Frontal cortex (tissue), 4 donors: ENCODE data around the gene NAPA. TPM values are rescaled to one million over a fixed set of nuclear protein-coding genes. Genes with fewer than 3 reads are reported as not detected.
A peak's percentile ranks its signal among the peaks of the same experiment; 100 is the strongest.

Experiments used
- DNase-seq, 2 donors: peaks; one replicate each; pipeline ENCODE4 v3.0.0; 2012; ENCODE audit warnings: low spot score in 2 of 2
- FAIRE-seq: peaks from 2 replicates; lab custom pipeline; 2012; peaks lifted over from hg19 to GRCh38; lab: Jason Lieb, UNC
- total RNA-seq: library from RNA; depleted of rRNA; stranded (reverse); fragments of >200 nt; gene quantifications from one replicate; pipeline ENCODE4 v1.2.3, GENCODE V29; 2014
- donor health status: control.
- donor health status: control.
- donor health status: control.

The NAPA gene
- total RNA-seq, 1 donor from 2014 or later = 43.2 TPM

- FAIRE-seq (no peak), DNase-seq (no peak)
Observed at GRCh38 chr19:47469363-47469700, 45.5 kb downstream of the NAPA start.

GRCh38 chr19:47467914-47468313 is 46.9 kb downstream of the NAPA start:
- FAIRE-seq = no peak
- DNase-seq = no peak

GRCh38 chr19:47465957-47466356 is 48.9 kb downstream of the NAPA start:
- no peak for FAIRE-seq
- DNase-seq = no peak

- DNase-seq = no peak
- no peak for FAIRE-seq
Observed at GRCh38 chr19:47464675-47465419, 50.0 kb downstream of the NAPA start.

- FAIRE-seq = no peak
Observed at GRCh38 chr19:47461876-47462275, 53.0 kb downstream of the NAPA start.

GRCh38 chr19:47459477-47459876 is 55.4 kb downstream of the NAPA start:
- no peak for DNase-seq
- no peak for FAIRE-seq

More at GRCh38 chr19:47461876-47462275, 53.0 kb downstream of the NAPA start:
- no peak for DNase-seq

GRCh38 chr19:47458672-47459071 is 56.2 kb downstream of the NAPA start:
- FAIRE-seq (no peak), DNase-seq (no peak)

GRCh38 chr19:47456721-47457474 is 58.0 kb downstream of the NAPA start:
- FAIRE-seq (no peak), DNase-seq (no peak)

GRCh38 chr19:47450478-47450877 is 64.4 kb downstream of the NAPA start:
- DNase-seq = no peak
- FAIRE-seq = no peak

- FAIRE-seq (no peak), DNase-seq (no peak)
Observed at GRCh38 chr19:47448360-47448727, 66.5 kb downstream of the NAPA start.

- DNase-seq (peak; percentile 53 to 74), FAIRE-seq (no peak)
Observed at GRCh38 chr19:47447470-47448359, 67.1 kb downstream of the NAPA start.

GRCh38 chr19:47446534-47447469 is 68.1 kb downstream of the NAPA start:
- FAIRE-seq (no peak), DNase-seq (no peak)

- FAIRE-seq = no peak
- peak in 1 of 2 donors; percentile 66 for DNase-seq
Observed at GRCh38 chr19:47445937-47446402, 68.9 kb downstream of the NAPA start.

GRCh38 chr19:47445527-47445926 is 69.3 kb downstream of the NAPA start:
- DNase-seq = no peak
- no peak for FAIRE-seq

- DNase-seq (no peak), FAIRE-seq (no peak)
Observed at GRCh38 chr19:47444388-47444821, 70.5 kb downstream of the NAPA start.

GRCh38 chr19:47443331-47443730 is 71.5 kb downstream of the NAPA start:
- DNase-seq (no peak), FAIRE-seq (no peak)

GRCh38 chr19:47438793-47439220 is 76.1 kb downstream of the NAPA start:
- FAIRE-seq (no peak), DNase-seq (no peak)
